Gastroesophageal sphincter (tissue), 3 donors: ENCODE measurements around the gene SLC1A2.

Experiments used
- CTCF ChIP-seq, 4 experiments: fragments of 200-600 bp in 2 of 4; fragments of 450-650 bp in 2 of 4; sonication (generic) in 1 of 4; IDR thresholded peaks; one replicate each; pipeline ENCODE4 v1.5.1; 2017 to 2019; ENCODE audit warnings: antibody characterized with exemption in 4 of 4, mild to moderate bottlenecking in 2 of 4, moderate library complexity in 2 of 4
- POLR2A ChIP-seq, 2 donors: fragments of 450-650 bp; IDR thresholded peaks; one replicate each; pipeline ENCODE4 v1.6.1; 2017; ENCODE audit warnings: antibody characterized with exemption in 2 of 2, mild to moderate bottlenecking in 2 of 2, moderate library complexity in 1 of 2
- POLR2AphosphoS5 ChIP-seq: sonication (generic); formaldehyde crosslinking; IDR thresholded peaks from one replicate; pipeline ENCODE4 v1.6.1; 2017; ENCODE audit warnings: antibody characterized with exemption

- TF ChIP-seq CTCF (IDR thresholded peaks at IDR 0.05) (no peak), POLR2AphosphoS5 (no peak), POLR2A (IDR thresholded peaks at IDR 0.05) (no peak)
Measured at GRCh38 chr11:35272391-35272902, 146.9 kb downstream of the SLC1A2 start.
